Fibroblast of pulmonary artery (primary cell): ENCODE results near the gene MRPL50.

Experiments
- DNase-seq: peaks from one replicate; pipeline ENCODE4 v3.0.0-alpha.2; 2010; ENCODE audit warnings: low read depth
- H3K4me3 ChIP-seq: replicated peaks from 2 replicates; pipeline ENCODE4 v1.5.1; 2011; ENCODE audit warnings: low read depth, mild to moderate bottlenecking, control low read depth, low read length, moderate library complexity
- TF ChIP-seq, protein P1 (sequence below): IDR thresholded peaks from 2 replicates; pipeline ENCODE4 v1.5.1; 2011; ENCODE audit warnings: mild to moderate bottlenecking, control low read depth, low read length, inconsistent platforms; ENCODE audit errors: missing control alignments

Gene MRPL50

DNA sequence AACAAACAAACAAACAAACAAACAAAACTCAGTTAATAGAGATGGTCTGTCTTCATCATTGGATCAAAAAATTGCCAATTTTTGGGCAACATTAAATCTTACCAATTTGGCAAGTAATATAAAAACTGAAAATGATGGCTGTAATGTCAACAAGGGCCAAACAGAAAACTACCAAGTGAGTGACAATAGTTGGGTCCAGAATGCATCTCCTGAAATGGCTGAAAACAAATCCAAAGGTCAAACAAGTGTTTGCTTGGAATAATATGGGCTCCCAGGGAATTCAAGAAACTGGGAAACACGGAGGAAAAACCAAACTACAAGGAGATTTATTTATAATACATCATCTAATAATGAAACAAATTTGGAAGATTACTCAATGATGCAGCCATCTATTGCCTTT, 38.7 kb downstream of the MRPL50 start:
- TF ChIP-seq, protein P1, sequence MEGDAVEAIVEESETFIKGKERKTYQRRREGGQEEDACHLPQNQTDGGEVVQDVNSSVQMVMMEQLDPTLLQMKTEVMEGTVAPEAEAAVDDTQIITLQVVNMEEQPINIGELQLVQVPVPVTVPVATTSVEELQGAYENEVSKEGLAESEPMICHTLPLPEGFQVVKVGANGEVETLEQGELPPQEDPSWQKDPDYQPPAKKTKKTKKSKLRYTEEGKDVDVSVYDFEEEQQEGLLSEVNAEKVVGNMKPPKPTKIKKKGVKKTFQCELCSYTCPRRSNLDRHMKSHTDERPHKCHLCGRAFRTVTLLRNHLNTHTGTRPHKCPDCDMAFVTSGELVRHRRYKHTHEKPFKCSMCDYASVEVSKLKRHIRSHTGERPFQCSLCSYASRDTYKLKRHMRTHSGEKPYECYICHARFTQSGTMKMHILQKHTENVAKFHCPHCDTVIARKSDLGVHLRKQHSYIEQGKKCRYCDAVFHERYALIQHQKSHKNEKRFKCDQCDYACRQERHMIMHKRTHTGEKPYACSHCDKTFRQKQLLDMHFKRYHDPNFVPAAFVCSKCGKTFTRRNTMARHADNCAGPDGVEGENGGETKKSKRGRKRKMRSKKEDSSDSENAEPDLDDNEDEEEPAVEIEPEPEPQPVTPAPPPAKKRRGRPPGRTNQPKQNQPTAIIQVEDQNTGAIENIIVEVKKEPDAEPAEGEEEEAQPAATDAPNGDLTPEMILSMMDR, result no peak
- H3K4me3 ChIP-seq, result no peak overlapping the region
- no peak for DNase-seq

DNA sequence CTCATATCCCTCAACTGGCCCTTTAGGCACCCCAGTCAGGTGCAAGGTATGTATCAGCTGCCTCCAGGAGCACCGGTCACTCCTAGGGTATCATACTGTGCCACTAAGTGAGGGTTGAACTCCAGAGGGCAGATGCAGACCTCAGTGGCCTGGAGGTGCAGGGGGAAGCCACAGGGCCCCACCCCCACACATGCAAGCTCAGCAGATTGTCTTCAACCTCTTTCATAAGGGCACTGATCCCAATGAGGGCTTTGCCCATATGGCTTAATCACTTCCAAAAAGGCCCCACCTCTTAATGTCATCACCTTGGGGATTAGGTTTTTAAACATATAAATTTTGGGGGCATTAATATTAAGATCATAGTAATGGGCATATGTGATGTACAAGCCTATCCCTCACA, 41.8 kb downstream of the MRPL50 start:
- DNase-seq, result no peak
- TF ChIP-seq, protein P1, result no peak
- no peak overlapping the region for H3K4me3 ChIP-seq

DNA sequence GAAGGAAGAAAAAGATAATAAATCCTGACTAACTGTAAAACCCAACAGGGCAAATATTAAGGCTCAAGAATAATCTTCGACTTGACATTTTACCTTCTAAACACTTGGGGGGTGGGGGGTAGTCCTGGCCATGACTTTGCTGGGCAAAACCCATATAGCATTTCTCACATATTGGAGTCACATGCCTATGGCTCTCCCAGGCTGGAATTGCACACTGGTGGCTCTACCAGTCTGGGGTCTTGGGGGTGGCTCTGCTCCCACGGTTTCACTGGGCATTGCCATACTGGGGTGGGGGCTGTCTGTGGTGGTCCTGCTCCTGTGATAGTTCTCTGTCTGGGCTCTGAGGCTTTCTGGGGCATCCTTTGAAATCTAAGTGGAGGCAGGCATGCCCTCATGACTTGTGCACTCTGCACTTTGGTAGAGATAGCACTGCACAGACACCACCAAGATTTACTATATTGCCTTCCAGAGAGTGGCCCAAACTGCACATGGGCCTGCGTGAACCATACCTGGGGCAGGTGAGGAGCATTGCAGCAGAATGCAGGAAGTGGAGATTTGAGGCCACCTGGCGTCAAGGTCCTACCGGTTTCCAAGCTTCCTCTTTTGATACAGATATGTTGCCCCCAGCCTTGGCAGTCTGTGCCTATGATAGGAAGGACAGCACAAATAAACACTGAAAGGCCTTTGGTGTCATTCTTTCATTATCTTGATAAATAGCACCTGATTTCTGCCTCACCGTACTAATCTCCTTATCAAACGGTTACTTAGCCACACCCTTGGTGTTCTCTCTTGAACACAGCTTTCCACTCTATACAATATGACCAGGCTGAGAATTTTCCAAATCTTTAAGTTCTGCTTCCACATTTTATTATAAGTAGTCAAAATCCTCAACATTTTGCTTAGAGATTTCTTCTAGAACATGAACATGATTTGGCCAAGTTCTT, 43.4 kb downstream of the MRPL50 start:
- TF ChIP-seq, protein P1, result no peak
- DNase-seq, result no peak

DNA sequence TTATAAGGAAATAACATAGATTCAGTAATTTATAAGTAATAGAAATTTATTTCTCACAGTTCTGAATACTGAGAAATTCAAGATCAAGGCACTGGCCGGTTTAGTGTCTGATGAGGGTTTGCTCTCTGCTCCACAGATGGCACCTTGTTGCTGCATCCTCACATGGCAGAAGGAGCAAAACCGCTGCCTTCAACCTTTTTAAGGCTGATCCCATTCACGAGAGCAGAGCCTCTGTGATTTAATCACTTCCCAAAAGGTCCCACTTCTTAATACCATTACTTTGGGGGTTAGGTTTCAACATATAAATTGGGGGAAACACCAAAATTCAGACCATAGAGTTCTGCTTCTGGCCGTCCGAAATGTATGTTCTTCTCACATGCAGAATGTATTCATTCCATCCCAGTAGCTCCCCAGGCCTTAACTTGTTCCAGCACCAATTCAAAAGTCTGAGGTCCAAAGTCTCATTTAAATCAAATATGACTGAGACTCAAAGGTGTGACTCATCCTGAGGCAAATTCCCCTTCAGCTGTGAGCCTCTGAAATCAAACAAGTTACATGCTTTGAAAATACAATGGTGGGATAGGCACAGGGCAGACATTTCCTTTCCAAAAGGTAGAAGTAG, 44.2 kb downstream of the MRPL50 start:
- TF ChIP-seq, protein P1, result no peak
- H3K4me3 ChIP-seq, result no peak overlapping the region
- no peak for DNase-seq

More for the DNA sequence above, 43.4 kb downstream of the MRPL50 start:
- H3K4me3 ChIP-seq, result no peak overlapping the region

DNA sequence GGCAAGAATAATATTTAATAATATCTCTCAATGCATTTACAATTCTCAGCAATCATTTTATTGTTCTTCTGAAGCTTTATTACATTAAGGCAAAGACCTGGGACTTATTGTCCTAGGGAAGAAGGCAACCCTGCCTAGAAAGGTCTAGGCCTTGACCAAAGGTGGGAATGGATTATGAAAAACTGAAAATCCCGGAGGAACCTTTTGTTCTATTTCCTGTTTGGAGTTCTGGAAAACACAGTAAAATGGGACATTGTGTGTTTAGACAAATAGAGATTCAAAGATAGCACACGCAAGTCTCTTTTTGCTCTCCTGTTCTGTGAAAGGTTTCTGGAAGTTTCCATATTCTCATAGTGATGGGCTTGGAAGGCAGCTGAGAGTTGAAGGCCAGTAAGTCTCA, 44.7 kb downstream of the MRPL50 start:
- no peak overlapping the region for H3K4me3 ChIP-seq
- no peak for DNase-seq
- TF ChIP-seq, protein P1, result no peak

DNA sequence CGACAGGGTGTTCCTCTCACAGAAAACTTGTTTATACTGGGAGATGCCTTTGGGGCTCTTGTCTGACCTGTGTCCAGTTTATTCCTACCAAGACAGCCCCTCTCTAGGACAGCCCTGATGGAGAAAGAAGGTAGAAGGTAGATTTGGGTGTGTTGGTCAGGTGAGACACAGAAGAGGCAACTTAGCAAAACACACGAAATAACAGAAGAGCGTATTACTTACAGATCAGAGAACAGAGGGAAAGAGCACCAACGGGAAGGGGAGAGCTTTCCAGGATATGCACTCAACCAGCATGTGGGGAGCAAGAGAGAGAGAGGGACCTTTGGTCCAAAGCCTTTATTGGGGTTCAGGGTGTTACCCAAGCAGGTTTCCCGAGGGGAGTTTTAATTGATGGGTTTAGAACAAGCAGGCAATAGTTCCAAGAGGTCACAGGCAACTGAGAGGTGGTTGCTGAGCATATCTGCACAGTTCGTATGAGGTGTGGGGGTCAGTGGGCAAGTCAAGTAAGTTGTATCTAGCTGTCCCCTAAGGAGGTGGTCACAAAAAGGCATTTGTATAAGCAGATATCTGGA, 45.4 kb downstream of the MRPL50 start:
- no peak overlapping the region for H3K4me3 ChIP-seq
- DNase-seq, result no peak
- TF ChIP-seq, protein P1, result no peak
